ENCODE results near the gene TTC7B. TPM values are rescaled to one million over a fixed set of nuclear protein-coding genes. Genes with fewer than 3 reads are reported as not detected.

The TTC7B gene
- total and polyA plus RNA-seq, 2 experiments from 2014 or later = 7.9 to 28.6 TPM

DNA sequence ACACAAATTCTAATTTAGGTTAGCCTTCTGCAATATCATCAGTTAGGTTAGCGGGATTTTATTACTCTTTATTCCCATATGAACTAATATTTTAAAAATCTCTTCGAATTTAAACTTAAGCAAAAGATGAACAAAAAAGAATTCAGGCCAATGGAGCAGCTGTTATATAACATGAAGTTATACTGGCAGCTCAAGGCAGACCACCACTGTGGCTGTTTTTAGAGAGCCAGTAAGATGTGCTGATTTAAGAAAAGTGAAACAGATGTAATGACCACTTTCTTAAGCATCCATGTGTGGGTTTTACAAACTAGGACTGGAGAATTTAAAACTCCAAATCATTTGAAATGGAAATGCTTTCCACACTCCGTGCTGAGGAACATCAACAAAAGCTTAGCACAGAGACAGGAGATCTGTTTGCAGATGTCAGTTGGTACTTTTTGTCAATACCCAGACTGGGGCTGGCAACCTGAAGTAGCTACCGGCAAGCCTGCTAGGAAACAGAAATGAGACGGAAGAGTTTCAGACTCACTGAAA is 164.9 kb downstream of the TTC7B start:
- DNase-seq (ENCODE audit: low spot score) = no peak
- H3K9me2 ChIP-seq (ENCODE audit: insufficient read depth) = peaks cover 12% of the 10 kb centered on the region; the same call in 1 of the 2 replicates
- H3K4me1 ChIP-seq (ENCODE audit: insufficient read depth) = peaks cover 14% of the 10 kb centered on the region
- no peaks in the 10 kb centered on the region for H3K27me3 ChIP-seq (ENCODE audit: insufficient read depth)
- H3K4me3 ChIP-seq = no peak overlapping the region
- Mint-ChIP-seq H3K9me3 (no peaks in the 10 kb centered on the region), H3K4me1 (peaks cover 42% of the 10 kb centered on the region), H3K27me3 (ENCODE audit: insufficient read depth, low read depth, poor library complexity) (peaks cover 1% of the 10 kb centered on the region), H3K27ac (no peak overlapping the region), H3K4me3 (no peak overlapping the region), H3K36me3 (ENCODE audit: low read depth) (peaks cover 2% of the 10 kb centered on the region; the same call in 1 of the 3 replicates)
- TF ChIP-seq, protein P1, sequence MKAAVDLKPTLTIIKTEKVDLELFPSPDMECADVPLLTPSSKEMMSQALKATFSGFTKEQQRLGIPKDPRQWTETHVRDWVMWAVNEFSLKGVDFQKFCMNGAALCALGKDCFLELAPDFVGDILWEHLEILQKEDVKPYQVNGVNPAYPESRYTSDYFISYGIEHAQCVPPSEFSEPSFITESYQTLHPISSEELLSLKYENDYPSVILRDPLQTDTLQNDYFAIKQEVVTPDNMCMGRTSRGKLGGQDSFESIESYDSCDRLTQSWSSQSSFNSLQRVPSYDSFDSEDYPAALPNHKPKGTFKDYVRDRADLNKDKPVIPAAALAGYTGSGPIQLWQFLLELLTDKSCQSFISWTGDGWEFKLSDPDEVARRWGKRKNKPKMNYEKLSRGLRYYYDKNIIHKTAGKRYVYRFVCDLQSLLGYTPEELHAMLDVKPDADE (IDR thresholded peaks at IDR 0.05) = no peak
- TF ChIP-seq POLR2AphosphoS5 (IDR thresholded peaks at IDR 0.05; ENCODE audit: low read depth) (no peak), ZNF114 (CRISPR knock-in tag; IDR thresholded peaks at IDR 0.05) (no peak), EZH2 (IDR thresholded peaks at IDR 0.05; ENCODE audit: low read depth, unreplicated experiment) (no peak)
- no peak overlapping the region for H3K27ac ChIP-seq (ENCODE audit: low read depth)
- ATAC-seq = no peak
- H3K4me2 ChIP-seq = no peak overlapping the region; the same call in 1 of the 2 replicates
- H3K79me2 ChIP-seq (replicated peaks; ENCODE audit: insufficient read depth) = no peaks in the 10 kb centered on the region
- no peaks in the 10 kb centered on the region for H3F3A ChIP-seq (replicated peaks; ENCODE audit: low read depth)
- H4K20me1 ChIP-seq (replicated peaks; ENCODE audit: insufficient read depth) = no peaks in the 10 kb centered on the region
- H2AFZ ChIP-seq = no peak overlapping the region
- no peaks in the 10 kb centered on the region for H3K36me3 ChIP-seq (ENCODE audit: insufficient read depth)

DNA sequence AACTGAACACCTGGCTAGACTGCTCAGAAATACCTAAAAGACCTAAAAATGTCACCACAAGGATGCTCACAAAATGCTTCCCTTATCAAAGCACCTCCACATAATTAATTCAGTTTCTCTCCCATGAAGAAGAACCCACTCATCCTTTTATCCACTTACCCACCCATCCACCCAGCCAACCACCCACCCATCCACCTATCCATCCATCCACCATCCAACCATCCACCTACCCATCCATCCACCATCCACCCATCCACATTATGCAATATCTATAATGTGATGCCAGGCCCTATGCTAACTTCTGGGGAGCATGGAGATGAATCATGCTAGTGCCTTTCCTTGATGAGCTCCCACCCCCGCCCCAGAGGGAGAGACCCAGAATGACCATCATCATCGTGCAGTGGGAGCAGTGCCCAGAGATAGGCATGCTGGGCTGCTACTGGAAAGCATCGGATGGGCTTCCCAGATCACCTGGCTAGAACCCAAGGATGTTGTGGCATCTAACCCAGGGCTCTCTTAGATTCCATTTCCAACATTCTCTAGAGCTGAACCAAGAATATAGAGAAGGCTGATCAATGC is 166.6 kb downstream of the TTC7B start:
- H3K36me3 Mint-ChIP-seq (ENCODE audit: low read depth) = peaks cover 2% of the 10 kb centered on the region; the same call in 1 of the 3 replicates
- H3K4me1 Mint-ChIP-seq = peaks cover 45% of the 10 kb centered on the region
- Histone ChIP-seq H3K9me2 (ENCODE audit: insufficient read depth) (peaks cover 12% of the 10 kb centered on the region; the same call in 1 of the 2 replicates), H3K27ac (ENCODE audit: low read depth) (no peak overlapping the region), H3K27me3 (ENCODE audit: insufficient read depth) (no peaks in the 10 kb centered on the region), H3F3A (replicated peaks; ENCODE audit: low read depth) (no peaks in the 10 kb centered on the region), H3K4me3 (no peak overlapping the region), H3K79me2 (replicated peaks; ENCODE audit: insufficient read depth) (no peaks in the 10 kb centered on the region), H3K36me3 (ENCODE audit: insufficient read depth) (no peaks in the 10 kb centered on the region), H3K4me1 (ENCODE audit: insufficient read depth) (peaks cover 14% of the 10 kb centered on the region), H3K4me2 (no peak overlapping the region), H4K20me1 (replicated peaks; ENCODE audit: insufficient read depth) (no peaks in the 10 kb centered on the region), H2AFZ (no peak overlapping the region)
- no peak overlapping the region for H3K4me3 Mint-ChIP-seq
- no peak for DNase-seq (ENCODE audit: low spot score)
- H3K27me3 Mint-ChIP-seq (ENCODE audit: insufficient read depth, low read depth, poor library complexity) = peaks cover 1% of the 10 kb centered on the region
- no peak for ATAC-seq
- H3K9me3 Mint-ChIP-seq = no peaks in the 10 kb centered on the region
- 0 out of 2 replicates have a peak overlapping the region, but pooled peaks have one; percentile 30 for H3K27ac Mint-ChIP-seq
- TF ChIP-seq ZNF331 (CRISPR knock-in tag; IDR thresholded peaks at IDR 0.05; ENCODE audit: low read depth) (no peak), EZH2 (IDR thresholded peaks at IDR 0.05; ENCODE audit: low read depth, unreplicated experiment) (no peak), NANOG (IDR thresholded peaks at IDR 0.05; ENCODE audit: borderline replicate concordance) (no peak), STAT1 (IDR thresholded peaks at IDR 0.05; ENCODE audit: unreplicated experiment) (no peak), CREB1 (CRISPR knock-in tag; IDR thresholded peaks at IDR 0.05; ENCODE audit: low read depth) (no peak)
- TF ChIP-seq, protein P2, sequence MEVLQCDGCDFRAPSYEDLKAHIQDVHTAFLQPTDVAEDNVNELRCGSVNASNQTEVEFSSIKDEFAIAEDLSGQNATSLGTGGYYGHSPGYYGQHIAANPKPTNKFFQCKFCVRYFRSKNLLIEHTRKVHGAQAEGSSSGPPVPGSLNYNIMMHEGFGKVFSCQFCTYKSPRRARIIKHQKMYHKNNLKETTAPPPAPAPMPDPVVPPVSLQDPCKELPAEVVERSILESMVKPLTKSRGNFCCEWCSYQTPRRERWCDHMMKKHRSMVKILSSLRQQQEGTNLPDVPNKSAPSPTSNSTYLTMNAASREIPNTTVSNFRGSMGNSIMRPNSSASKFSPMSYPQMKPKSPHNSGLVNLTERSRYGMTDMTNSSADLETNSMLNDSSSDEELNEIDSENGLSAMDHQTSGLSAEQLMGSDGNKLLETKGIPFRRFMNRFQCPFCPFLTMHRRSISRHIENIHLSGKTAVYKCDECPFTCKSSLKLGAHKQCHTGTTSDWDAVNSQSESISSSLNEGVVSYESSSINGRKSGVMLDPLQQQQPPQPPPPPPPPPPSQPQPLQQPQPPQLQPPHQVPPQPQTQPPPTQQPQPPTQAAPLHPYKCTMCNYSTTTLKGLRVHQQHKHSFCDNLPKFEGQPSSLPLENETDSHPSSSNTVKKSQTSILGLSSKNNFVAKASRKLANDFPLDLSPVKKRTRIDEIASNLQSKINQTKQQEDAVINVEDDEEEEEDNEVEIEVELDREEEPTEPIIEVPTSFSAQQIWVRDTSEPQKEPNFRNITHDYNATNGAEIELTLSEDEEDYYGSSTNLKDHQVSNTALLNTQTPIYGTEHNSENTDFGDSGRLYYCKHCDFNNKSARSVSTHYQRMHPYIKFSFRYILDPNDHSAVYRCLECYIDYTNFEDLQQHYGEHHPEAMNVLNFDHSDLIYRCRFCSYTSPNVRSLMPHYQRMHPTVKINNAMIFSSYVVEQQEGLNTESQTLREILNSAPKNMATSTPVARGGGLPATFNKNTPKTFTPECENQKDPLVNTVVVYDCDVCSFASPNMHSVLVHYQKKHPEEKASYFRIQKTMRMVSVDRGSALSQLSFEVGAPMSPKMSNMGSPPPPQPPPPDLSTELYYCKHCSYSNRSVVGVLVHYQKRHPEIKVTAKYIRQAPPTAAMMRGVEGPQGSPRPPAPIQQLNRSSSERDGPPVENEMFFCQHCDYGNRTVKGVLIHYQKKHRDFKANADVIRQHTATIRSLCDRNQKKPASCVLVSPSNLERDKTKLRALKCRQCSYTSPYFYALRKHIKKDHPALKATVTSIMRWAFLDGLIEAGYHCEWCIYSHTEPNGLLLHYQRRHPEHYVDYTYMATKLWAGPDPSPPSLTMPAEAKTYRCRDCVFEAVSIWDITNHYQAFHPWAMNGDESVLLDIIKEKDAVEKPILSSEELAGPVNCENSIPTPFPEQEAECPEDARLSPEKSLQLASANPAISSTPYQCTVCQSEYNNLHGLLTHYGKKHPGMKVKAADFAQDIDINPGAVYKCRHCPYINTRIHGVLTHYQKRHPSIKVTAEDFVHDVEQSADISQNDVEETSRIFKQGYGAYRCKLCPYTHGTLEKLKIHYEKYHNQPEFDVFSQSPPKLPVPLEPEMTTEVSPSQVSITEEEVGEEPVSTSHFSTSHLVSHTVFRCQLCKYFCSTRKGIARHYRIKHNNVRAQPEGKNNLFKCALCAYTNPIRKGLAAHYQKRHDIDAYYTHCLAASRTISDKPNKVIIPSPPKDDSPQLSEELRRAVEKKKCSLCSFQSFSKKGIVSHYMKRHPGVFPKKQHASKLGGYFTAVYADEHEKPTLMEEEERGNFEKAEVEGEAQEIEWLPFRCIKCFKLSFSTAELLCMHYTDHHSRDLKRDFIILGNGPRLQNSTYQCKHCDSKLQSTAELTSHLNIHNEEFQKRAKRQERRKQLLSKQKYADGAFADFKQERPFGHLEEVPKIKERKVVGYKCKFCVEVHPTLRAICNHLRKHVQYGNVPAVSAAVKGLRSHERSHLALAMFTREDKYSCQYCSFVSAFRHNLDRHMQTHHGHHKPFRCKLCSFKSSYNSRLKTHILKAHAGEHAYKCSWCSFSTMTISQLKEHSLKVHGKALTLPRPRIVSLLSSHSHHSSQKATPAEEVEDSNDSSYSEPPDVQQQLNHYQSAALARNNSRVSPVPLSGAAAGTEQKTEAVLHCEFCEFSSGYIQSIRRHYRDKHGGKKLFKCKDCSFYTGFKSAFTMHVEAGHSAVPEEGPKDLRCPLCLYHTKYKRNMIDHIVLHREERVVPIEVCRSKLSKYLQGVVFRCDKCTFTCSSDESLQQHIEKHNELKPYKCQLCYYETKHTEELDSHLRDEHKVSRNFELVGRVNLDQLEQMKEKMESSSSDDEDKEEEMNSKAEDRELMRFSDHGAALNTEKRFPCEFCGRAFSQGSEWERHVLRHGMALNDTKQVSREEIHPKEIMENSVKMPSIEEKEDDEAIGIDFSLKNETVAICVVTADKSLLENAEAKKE (CRISPR knock-in tag; IDR thresholded peaks at IDR 0.05) = no peak
- TF ChIP-seq, protein P3, sequence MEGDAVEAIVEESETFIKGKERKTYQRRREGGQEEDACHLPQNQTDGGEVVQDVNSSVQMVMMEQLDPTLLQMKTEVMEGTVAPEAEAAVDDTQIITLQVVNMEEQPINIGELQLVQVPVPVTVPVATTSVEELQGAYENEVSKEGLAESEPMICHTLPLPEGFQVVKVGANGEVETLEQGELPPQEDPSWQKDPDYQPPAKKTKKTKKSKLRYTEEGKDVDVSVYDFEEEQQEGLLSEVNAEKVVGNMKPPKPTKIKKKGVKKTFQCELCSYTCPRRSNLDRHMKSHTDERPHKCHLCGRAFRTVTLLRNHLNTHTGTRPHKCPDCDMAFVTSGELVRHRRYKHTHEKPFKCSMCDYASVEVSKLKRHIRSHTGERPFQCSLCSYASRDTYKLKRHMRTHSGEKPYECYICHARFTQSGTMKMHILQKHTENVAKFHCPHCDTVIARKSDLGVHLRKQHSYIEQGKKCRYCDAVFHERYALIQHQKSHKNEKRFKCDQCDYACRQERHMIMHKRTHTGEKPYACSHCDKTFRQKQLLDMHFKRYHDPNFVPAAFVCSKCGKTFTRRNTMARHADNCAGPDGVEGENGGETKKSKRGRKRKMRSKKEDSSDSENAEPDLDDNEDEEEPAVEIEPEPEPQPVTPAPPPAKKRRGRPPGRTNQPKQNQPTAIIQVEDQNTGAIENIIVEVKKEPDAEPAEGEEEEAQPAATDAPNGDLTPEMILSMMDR (conservative IDR thresholded peaks at IDR 0.05; ENCODE audit: low read depth in 2 of 2) = no peak

Measured in GM23338 (cell line).